Measurements from ENCODE around the gene PTDSS2. TPM values are rescaled to one million over a fixed set of nuclear protein-coding genes. Genes with fewer than 3 reads are reported as not detected.

Gene PTDSS2
- total and polyA plus RNA-seq, 9 of the 15 experiments (the other 6 are each of a cell fraction or from before 2014, with no cell fraction given): 0.45 to 53.9 (median 17.2) TPM

DNA sequence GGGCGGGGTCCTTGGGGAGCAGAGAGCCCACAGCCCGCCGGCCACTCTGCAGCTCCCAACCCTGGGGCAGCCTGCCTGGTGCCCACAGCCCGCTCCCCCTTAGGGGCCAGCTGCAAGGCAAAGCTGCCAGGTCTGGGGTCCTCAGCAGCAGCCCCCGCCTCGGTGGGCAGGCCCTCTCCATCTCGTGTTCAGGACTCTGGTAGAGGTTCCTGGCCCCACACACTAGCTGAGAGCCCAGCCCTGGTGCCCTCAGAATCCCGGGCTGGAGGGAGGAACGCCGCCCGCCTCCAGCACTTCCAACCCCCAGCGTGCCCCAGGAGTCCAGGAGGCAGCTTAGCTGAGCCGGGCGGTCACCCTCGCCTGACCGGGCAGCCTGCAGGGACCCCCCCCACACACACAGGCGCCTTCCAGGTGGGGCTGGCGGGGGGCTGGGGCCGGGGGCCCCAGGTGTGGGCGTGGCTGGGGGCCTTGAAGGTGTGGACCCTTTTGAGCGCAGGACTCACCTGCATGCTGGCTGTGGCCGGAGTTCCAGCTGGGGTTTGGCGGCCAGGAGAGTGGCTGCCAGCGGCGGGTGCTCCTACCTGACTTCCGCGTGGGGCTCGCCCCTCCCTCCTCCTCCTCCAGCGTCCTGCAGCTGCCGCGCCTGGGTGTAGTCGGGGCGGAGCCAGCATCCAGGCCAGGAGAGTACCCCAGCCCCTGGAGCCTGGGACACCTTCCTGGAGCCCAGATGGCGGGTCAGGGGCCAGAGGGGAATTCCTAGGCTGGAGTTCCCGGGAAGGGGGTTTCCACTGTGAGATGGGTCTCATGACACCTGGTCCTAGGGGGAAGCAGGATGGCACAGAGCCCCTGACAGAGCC is 8.4 kb upstream of the PTDSS2 start, which contains the start of gene ANO9 (continued):
- TF ChIP-seq ZBTB11 (CRISPR knock-in tag; IDR thresholded peaks at IDR 0.05) (no peak), PHF8 (IDR thresholded peaks at IDR 0.05; ENCODE audit: borderline replicate concordance, low read length) (peak; percentile 27; the same call in 1 of the 2 replicates), ESRRB (CRISPR knock-in tag; IDR thresholded peaks at IDR 0.05; ENCODE audit: borderline replicate concordance) (no peak), BCOR (IDR thresholded peaks at IDR 0.05) (no peak), STAG1 (CRISPR knock-in tag; IDR thresholded peaks at IDR 0.05; ENCODE audit: borderline replicate concordance) (no peak), SP1 (CRISPR knock-in tag; IDR thresholded peaks at IDR 0.05) (no peak), ZNF311 (CRISPR knock-in tag; IDR thresholded peaks at IDR 0.05) (no peak), BHLHE40 (IDR thresholded peaks at IDR 0.05; ENCODE audit: low read length) (no peak), ZNF449 (CRISPR knock-in tag; IDR thresholded peaks at IDR 0.05) (no peak), CBX3 (IDR thresholded peaks at IDR 0.05; ENCODE audit: borderline replicate concordance in 1 of 2, low read length in 2 of 2) (no peak), HDGF (IDR thresholded peaks at IDR 0.05) (no peak), ZNF583 (CRISPR knock-in tag; IDR thresholded peaks at IDR 0.05) (no peak), ZNF764 (CRISPR knock-in tag; IDR thresholded peaks at IDR 0.05; ENCODE audit: low read depth) (no peak), ZEB2 (IDR thresholded peaks at IDR 0.05) (no peak), RBM15 (IDR thresholded peaks at IDR 0.05; ENCODE audit: insufficient read depth, low read length) (no peak), SREBF2 (CRISPR knock-in tag; IDR thresholded peaks at IDR 0.05) (no peak), ZNF347 (CRISPR knock-in tag; IDR thresholded peaks at IDR 0.05; ENCODE audit: low read depth) (no peak)
- TF ChIP-seq, protein P1, sequence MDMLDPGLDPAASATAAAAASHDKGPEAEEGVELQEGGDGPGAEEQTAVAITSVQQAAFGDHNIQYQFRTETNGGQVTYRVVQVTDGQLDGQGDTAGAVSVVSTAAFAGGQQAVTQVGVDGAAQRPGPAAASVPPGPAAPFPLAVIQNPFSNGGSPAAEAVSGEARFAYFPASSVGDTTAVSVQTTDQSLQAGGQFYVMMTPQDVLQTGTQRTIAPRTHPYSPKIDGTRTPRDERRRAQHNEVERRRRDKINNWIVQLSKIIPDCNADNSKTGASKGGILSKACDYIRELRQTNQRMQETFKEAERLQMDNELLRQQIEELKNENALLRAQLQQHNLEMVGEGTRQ (CRISPR knock-in tag; IDR thresholded peaks at IDR 0.05): no peak
- TF ChIP-seq, protein P2, sequence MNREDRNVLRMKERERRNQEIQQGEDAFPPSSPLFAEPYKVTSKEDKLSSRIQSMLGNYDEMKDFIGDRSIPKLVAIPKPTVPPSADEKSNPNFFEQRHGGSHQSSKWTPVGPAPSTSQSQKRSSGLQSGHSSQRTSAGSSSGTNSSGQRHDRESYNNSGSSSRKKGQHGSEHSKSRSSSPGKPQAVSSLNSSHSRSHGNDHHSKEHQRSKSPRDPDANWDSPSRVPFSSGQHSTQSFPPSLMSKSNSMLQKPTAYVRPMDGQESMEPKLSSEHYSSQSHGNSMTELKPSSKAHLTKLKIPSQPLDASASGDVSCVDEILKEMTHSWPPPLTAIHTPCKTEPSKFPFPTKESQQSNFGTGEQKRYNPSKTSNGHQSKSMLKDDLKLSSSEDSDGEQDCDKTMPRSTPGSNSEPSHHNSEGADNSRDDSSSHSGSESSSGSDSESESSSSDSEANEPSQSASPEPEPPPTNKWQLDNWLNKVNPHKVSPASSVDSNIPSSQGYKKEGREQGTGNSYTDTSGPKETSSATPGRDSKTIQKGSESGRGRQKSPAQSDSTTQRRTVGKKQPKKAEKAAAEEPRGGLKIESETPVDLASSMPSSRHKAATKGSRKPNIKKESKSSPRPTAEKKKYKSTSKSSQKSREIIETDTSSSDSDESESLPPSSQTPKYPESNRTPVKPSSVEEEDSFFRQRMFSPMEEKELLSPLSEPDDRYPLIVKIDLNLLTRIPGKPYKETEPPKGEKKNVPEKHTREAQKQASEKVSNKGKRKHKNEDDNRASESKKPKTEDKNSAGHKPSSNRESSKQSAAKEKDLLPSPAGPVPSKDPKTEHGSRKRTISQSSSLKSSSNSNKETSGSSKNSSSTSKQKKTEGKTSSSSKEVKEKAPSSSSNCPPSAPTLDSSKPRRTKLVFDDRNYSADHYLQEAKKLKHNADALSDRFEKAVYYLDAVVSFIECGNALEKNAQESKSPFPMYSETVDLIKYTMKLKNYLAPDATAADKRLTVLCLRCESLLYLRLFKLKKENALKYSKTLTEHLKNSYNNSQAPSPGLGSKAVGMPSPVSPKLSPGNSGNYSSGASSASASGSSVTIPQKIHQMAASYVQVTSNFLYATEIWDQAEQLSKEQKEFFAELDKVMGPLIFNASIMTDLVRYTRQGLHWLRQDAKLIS (CRISPR knock-in tag; IDR thresholded peaks at IDR 0.05): no peak
